Measurements from ENCODE around the gene TDRD9. TPM values are rescaled to one million over a fixed set of nuclear protein-coding genes. Genes with fewer than 3 reads are reported as not detected.

The TDRD9 gene
- total and polyA plus RNA-seq, 2 experiments from 2014 or later: not detected

GRCh38 chr14:103941973-103942736, 13.9 kb downstream of the TDRD9 start, which contains the start of gene RD3L:
Gene RD3L, minus strand, starts transcription at chr14:103942529. Its CDS starts 834 bp downstream, at chr14:103941695.
- no peaks in the 10 kb centered on the region for H3F3A ChIP-seq (ENCODE audit: insufficient read depth)
- TF ChIP-seq EZH2phosphoT487 (IDR thresholded peaks at IDR 0.05; ENCODE audit: insufficient read depth, low read depth) (no peak), EZH2 (IDR thresholded peaks at IDR 0.05; ENCODE audit: insufficient read depth, poor library complexity, severe bottlenecking) (no peak)
- H3K4me3 ChIP-seq: no peak within 1 kb of the TSS
- H3K4me1 ChIP-seq (ENCODE audit: insufficient read depth): no peaks in the 10 kb centered on the region
- H3K27ac ChIP-seq: no peak within 1 kb of the TSS
- no peak within 1 kb of the TSS for H3K4me2 ChIP-seq (ENCODE audit: unreplicated experiment)
- no peaks in the 10 kb centered on the region for H4K20me1 ChIP-seq (ENCODE audit: insufficient read depth)
- no peaks in the 10 kb centered on the region for H3K9me3 ChIP-seq (ENCODE audit: low read depth)
- no peak within 1 kb of the TSS for H2AFZ ChIP-seq
- H3K36me3 ChIP-seq (ENCODE audit: low read depth): no peaks in the 10 kb centered on the region
- WGBS, 2 experiments (ENCODE audit: low coverage in 1 of 2, low lambda C conversion rate in 2 of 2, missing lambda C conversion rate in 2 of 2): 46% methylated on average over 14 of the region's 14 CpGs
- peaks cover 50% of the 10 kb centered on the region for H3K27me3 ChIP-seq (replicated peaks; ENCODE audit: insufficient read depth)
- in situ Hi-C loops (cut with MboI): no loop called here
- H3K9ac ChIP-seq: no peak within 1 kb of the TSS
- no peaks in the 10 kb centered on the region for H3K79me2 ChIP-seq (ENCODE audit: insufficient read depth)
- H3K9me2 ChIP-seq (ENCODE audit: insufficient read depth): no peaks in the 10 kb centered on the region
- no peak for DNase-seq

GRCh38 chr14:103943673-103944072, 15.4 kb downstream of the TDRD9 start:
- DNase-seq: no peak
- Histone ChIP-seq H3K9me2 (ENCODE audit: insufficient read depth) (no peaks in the 10 kb centered on the region), H3K27ac (no peak overlapping the region), H2AFZ (no peak overlapping the region), H3K36me3 (ENCODE audit: low read depth) (no peaks in the 10 kb centered on the region), H3K27me3 (replicated peaks; ENCODE audit: insufficient read depth) (peaks cover 39% of the 10 kb centered on the region), H3K4me3 (no peak overlapping the region), H3F3A (ENCODE audit: insufficient read depth) (no peaks in the 10 kb centered on the region), H3K9ac (no peak overlapping the region), H3K9me3 (ENCODE audit: low read depth) (no peaks in the 10 kb centered on the region), H3K4me2 (ENCODE audit: unreplicated experiment) (no peak overlapping the region), H3K4me1 (ENCODE audit: insufficient read depth) (no peaks in the 10 kb centered on the region), H3K79me2 (ENCODE audit: insufficient read depth) (no peaks in the 10 kb centered on the region), H4K20me1 (ENCODE audit: insufficient read depth) (no peaks in the 10 kb centered on the region)
- 30 to 39% methylated on average over 5 of the region's 5 CpGs for WGBS, 2 experiments (ENCODE audit: low coverage in 1 of 2, low lambda C conversion rate in 2 of 2, missing lambda C conversion rate in 2 of 2)
- in situ Hi-C loops (cut with MboI): no loop called here
- TF ChIP-seq EZH2phosphoT487 (IDR thresholded peaks at IDR 0.05; ENCODE audit: insufficient read depth, low read depth) (no peak), EZH2 (IDR thresholded peaks at IDR 0.05; ENCODE audit: insufficient read depth, poor library complexity, severe bottlenecking) (no peak)

- H3K27ac ChIP-seq: no peak overlapping the region
- no peaks in the 10 kb centered on the region for H3K4me1 ChIP-seq (ENCODE audit: insufficient read depth)
- H3F3A ChIP-seq (ENCODE audit: insufficient read depth): no peaks in the 10 kb centered on the region
- no peak overlapping the region for H2AFZ ChIP-seq
- H3K36me3 ChIP-seq (ENCODE audit: low read depth): no peaks in the 10 kb centered on the region
- peaks cover 18% of the 10 kb centered on the region for H3K27me3 ChIP-seq (replicated peaks; ENCODE audit: insufficient read depth)
- no peaks in the 10 kb centered on the region for H3K9me2 ChIP-seq (ENCODE audit: insufficient read depth)
- no peak overlapping the region for H3K4me2 ChIP-seq (ENCODE audit: unreplicated experiment)
- in situ Hi-C loops (cut with MboI): no loop called here
- no peaks in the 10 kb centered on the region for H3K79me2 ChIP-seq (ENCODE audit: insufficient read depth)
- no peak for TF ChIP-seq EZH2phosphoT487 (IDR thresholded peaks at IDR 0.05; ENCODE audit: insufficient read depth, low read depth)
- TF ChIP-seq EZH2 (IDR thresholded peaks at IDR 0.05; ENCODE audit: insufficient read depth, poor library complexity, severe bottlenecking): no peak
- 37 to 54% methylated on average over 2 of the region's 2 CpGs for WGBS, 2 experiments (ENCODE audit: low coverage in 1 of 2, low lambda C conversion rate in 2 of 2, missing lambda C conversion rate in 2 of 2)
- no peak for DNase-seq
- H3K9ac ChIP-seq: no peak overlapping the region
- H3K9me3 ChIP-seq (ENCODE audit: low read depth): no peaks in the 10 kb centered on the region
- no peak overlapping the region for H3K4me3 ChIP-seq
- H4K20me1 ChIP-seq (ENCODE audit: insufficient read depth): no peaks in the 10 kb centered on the region
These were observed 18.7 kb downstream of the TDRD9 start for GRCh38 chr14:103946975-103947374.

- in situ Hi-C loops (cut with MboI): no loop called here
- Histone ChIP-seq H3F3A (ENCODE audit: insufficient read depth) (no peaks in the 10 kb centered on the region), H3K27me3 (replicated peaks; ENCODE audit: insufficient read depth) (peaks cover 7% of the 10 kb centered on the region; the same call in 1 of the 2 replicates), H4K20me1 (ENCODE audit: insufficient read depth) (no peaks in the 10 kb centered on the region), H3K79me2 (ENCODE audit: insufficient read depth) (no peaks in the 10 kb centered on the region), H3K36me3 (ENCODE audit: low read depth) (no peaks in the 10 kb centered on the region), H3K9me3 (ENCODE audit: low read depth) (no peaks in the 10 kb centered on the region), H2AFZ (no peak overlapping the region), H3K27ac (no peak overlapping the region), H3K4me2 (ENCODE audit: unreplicated experiment) (no peak overlapping the region), H3K9ac (no peak overlapping the region), H3K9me2 (ENCODE audit: insufficient read depth) (no peaks in the 10 kb centered on the region), H3K4me3 (no peak overlapping the region), H3K4me1 (ENCODE audit: insufficient read depth) (no peaks in the 10 kb centered on the region)
- WGBS, 2 experiments (ENCODE audit: low coverage in 1 of 2, low lambda C conversion rate in 2 of 2, missing lambda C conversion rate in 2 of 2): 41 to 45% methylated on average over 2 of the region's 2 CpGs
- TF ChIP-seq EZH2phosphoT487 (IDR thresholded peaks at IDR 0.05; ENCODE audit: insufficient read depth, low read depth) (no peak), EZH2 (IDR thresholded peaks at IDR 0.05; ENCODE audit: insufficient read depth, poor library complexity, severe bottlenecking) (no peak)
- DNase-seq: no peak
These were observed 20.2 kb downstream of the TDRD9 start for GRCh38 chr14:103948442-103948841.
